Measurements from ENCODE around the gene TOMM20.

The TOMM20 gene

DNA sequence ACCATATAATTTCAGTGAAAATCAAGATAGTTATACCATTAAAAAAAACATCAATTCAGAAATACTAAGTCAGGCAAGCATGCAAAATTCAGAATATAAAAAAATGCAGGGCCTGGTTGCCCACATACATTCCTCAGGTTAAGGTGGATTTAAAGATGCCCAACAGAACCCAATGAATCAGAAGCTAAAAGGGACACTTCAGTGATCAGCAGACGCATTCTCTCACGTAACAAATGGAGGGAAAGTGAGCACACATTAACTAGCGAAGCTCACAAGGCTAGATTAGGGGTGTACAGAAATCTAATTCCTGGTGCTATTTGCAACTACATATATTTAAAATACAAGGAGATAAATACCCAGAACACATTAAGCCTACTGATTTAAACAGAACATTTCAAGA lies 17.5 kb downstream of the TOMM20 start:
- TF ChIP-seq, protein P1, sequence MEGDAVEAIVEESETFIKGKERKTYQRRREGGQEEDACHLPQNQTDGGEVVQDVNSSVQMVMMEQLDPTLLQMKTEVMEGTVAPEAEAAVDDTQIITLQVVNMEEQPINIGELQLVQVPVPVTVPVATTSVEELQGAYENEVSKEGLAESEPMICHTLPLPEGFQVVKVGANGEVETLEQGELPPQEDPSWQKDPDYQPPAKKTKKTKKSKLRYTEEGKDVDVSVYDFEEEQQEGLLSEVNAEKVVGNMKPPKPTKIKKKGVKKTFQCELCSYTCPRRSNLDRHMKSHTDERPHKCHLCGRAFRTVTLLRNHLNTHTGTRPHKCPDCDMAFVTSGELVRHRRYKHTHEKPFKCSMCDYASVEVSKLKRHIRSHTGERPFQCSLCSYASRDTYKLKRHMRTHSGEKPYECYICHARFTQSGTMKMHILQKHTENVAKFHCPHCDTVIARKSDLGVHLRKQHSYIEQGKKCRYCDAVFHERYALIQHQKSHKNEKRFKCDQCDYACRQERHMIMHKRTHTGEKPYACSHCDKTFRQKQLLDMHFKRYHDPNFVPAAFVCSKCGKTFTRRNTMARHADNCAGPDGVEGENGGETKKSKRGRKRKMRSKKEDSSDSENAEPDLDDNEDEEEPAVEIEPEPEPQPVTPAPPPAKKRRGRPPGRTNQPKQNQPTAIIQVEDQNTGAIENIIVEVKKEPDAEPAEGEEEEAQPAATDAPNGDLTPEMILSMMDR (IDR thresholded peaks at IDR 0.05; ENCODE audit: low read depth, low read length, poor library complexity, severe bottlenecking): no peak
- no peak for TF ChIP-seq EZH2phosphoT487 (IDR thresholded peaks at IDR 0.05; ENCODE audit: borderline replicate concordance, low read length)
- Histone ChIP-seq H3K9me2 (replicated peaks; ENCODE audit: control insufficient read depth, low read length) (no peaks in the 10 kb centered on the region), H3K36me3 (ENCODE audit: control insufficient read depth, low read length) (peaks cover 85% of the 10 kb centered on the region), H3K79me2 (ENCODE audit: control insufficient read depth, low read length) (peaks cover 23% of the 10 kb centered on the region), H3K4me3 (ENCODE audit: low read length) (no peak overlapping the region), H3K9me3 (ENCODE audit: control insufficient read depth, insufficient read depth, low read length) (no peaks in the 10 kb centered on the region), H3K27me3 (ENCODE audit: control insufficient read depth, low read length) (no peaks in the 10 kb centered on the region), H3K4me2 (ENCODE audit: low read length) (no peak overlapping the region), H3K4me1 (ENCODE audit: control insufficient read depth, low read length) (no peaks in the 10 kb centered on the region), H4K20me1 (ENCODE audit: control insufficient read depth, insufficient read depth, low read depth, low read length) (peaks cover 8% of the 10 kb centered on the region; the same call in 1 of the 2 replicates), H3F3A (ENCODE audit: control insufficient read depth, insufficient read depth) (peaks cover 63% of the 10 kb centered on the region), H3K27ac (ENCODE audit: low read depth, low read length) (no peak overlapping the region)

DNA sequence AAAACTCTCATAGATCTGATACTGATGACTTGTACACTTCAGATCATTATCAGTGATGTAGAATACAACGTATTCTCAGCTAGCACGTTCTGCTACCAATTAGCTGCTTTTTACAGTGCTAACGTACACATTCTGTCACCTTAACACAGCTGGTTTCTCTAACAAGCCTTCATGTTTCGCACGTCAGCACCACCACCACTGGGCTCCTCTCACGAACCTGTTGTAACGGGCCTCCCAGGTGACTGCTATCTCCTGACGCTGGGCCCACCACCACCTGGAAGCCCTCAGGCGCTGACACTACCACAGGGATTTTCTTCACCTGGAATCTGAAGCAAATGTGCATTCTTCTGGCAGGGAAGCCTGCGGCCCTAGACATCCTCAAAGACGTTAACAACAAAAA lies 19.8 kb downstream of the TOMM20 start:
- no peak overlapping the region for H3K4me2 ChIP-seq (ENCODE audit: low read length)
- H3K27ac ChIP-seq (ENCODE audit: low read depth, low read length): no peak overlapping the region
- peaks cover 8% of the 10 kb centered on the region; the same call in 1 of the 2 replicates for H4K20me1 ChIP-seq (ENCODE audit: control insufficient read depth, insufficient read depth, low read depth, low read length)
- H3K27me3 ChIP-seq (ENCODE audit: control insufficient read depth, low read length): no peaks in the 10 kb centered on the region
- H3K4me1 ChIP-seq (ENCODE audit: control insufficient read depth, low read length): peaks cover 18% of the 10 kb centered on the region
- no peak for TF ChIP-seq EZH2phosphoT487 (IDR thresholded peaks at IDR 0.05; ENCODE audit: borderline replicate concordance, low read length)
- TF ChIP-seq, protein P1 (IDR thresholded peaks at IDR 0.05; ENCODE audit: low read depth, low read length, poor library complexity, severe bottlenecking): no peak
- peaks cover 11% of the 10 kb centered on the region for H3K79me2 ChIP-seq (ENCODE audit: control insufficient read depth, low read length)
- H3K4me3 ChIP-seq (ENCODE audit: low read length): no peak overlapping the region
- peaks cover 66% of the 10 kb centered on the region for H3K36me3 ChIP-seq (ENCODE audit: control insufficient read depth, low read length)
- no peaks in the 10 kb centered on the region for H3K9me3 ChIP-seq (ENCODE audit: control insufficient read depth, insufficient read depth, low read length)
- H3K9me2 ChIP-seq (replicated peaks; ENCODE audit: control insufficient read depth, low read length): no peaks in the 10 kb centered on the region
- peaks cover 68% of the 10 kb centered on the region for H3F3A ChIP-seq (ENCODE audit: control insufficient read depth, insufficient read depth)

DNA sequence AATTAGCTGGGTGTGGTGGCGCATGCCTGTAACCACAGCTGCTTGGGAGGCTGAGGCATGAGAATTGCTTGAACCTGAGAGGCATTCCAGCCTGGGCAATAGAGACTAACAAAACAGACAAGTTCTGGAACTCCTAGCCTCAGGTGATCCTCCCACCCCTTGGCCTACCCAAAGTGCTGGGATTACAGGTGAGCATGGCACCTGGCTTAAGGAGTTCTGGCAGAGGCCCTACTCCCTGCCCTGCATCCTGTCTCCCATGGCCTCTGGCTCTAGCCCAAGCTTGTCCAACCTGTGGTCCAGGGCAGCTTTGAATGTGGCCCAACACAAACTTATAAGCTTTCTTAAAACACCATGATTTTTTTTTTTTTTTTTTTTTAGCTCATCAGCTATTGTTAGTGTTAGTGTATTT lies 20.4 kb downstream of the TOMM20 start:
- TF ChIP-seq, protein P1 (IDR thresholded peaks at IDR 0.05; ENCODE audit: low read depth, low read length, poor library complexity, severe bottlenecking): no peak
- no peak for TF ChIP-seq EZH2phosphoT487 (IDR thresholded peaks at IDR 0.05; ENCODE audit: borderline replicate concordance, low read length)
- no peak overlapping the region for H3K27ac ChIP-seq (ENCODE audit: low read depth, low read length)
- no peaks in the 10 kb centered on the region for H3K9me3 ChIP-seq (ENCODE audit: control insufficient read depth, insufficient read depth, low read length)
- H3K4me3 ChIP-seq (ENCODE audit: low read length): no peak overlapping the region
- H3K27me3 ChIP-seq (ENCODE audit: control insufficient read depth, low read length): no peaks in the 10 kb centered on the region
- H3F3A ChIP-seq (ENCODE audit: control insufficient read depth, insufficient read depth): peaks cover 63% of the 10 kb centered on the region
- no peaks in the 10 kb centered on the region for H3K9me2 ChIP-seq (replicated peaks; ENCODE audit: control insufficient read depth, low read length)
- peaks cover 59% of the 10 kb centered on the region for H3K36me3 ChIP-seq (ENCODE audit: control insufficient read depth, low read length)
- peaks cover 20% of the 10 kb centered on the region for H3K4me1 ChIP-seq (ENCODE audit: control insufficient read depth, low read length)
- peaks cover 1% of the 10 kb centered on the region; the same call in 1 of the 2 replicates for H4K20me1 ChIP-seq (ENCODE audit: control insufficient read depth, insufficient read depth, low read depth, low read length)
- H3K79me2 ChIP-seq (ENCODE audit: control insufficient read depth, low read length): peaks cover 4% of the 10 kb centered on the region
- H3K4me2 ChIP-seq (ENCODE audit: low read length): no peak overlapping the region

Measured in DOHH2 (cell line).